ENCODE results near the gene NR1D2.

GRCh38 chr3:23916886-23917678 lies 28.0 kb upstream of the NR1D2 start, which contains the start of the genes NKIRAS1 and RPL15:
- TF ChIP-seq CTCF (IDR thresholded peaks at IDR 0.05): peak; percentile 40 to 73 (median 52)
- TF ChIP-seq POLR2A (IDR thresholded peaks at IDR 0.05): peak; percentile 58 to 96
